ENCODE measurements around the gene TMEM39B.
"Not testable (repeated sequence)": the region's sequence is repeated elsewhere in the genome, so short reads cannot be mapped to it uniquely, and the experiment has no call there.

GRCh38 chr1:32143302-32143695 lies 70.6 kb downstream of the TMEM39B start:
- TF ChIP-seq CTCF (IDR thresholded peaks at IDR 0.05; ENCODE audit: extremely low read depth in 1 of 2, insufficient read depth in 1 of 2, low read depth in 1 of 2, low read length in 2 of 2); FOS (IDR thresholded peaks at IDR 0.05; ENCODE audit: borderline replicate concordance, insufficient read depth, low read length); GATA2 (IDR thresholded peaks at IDR 0.05; ENCODE audit: insufficient read depth, insufficient read length, low read depth, low read length); MAX (IDR thresholded peaks at IDR 0.05; ENCODE audit: insufficient read depth, insufficient read length): not testable (repeated sequence)
